ENCODE data around the gene ALDH3B1. TPM values are rescaled to one million over a fixed set of nuclear protein-coding genes. Genes with fewer than 3 reads are reported as not detected.

Gene ALDH3B1
- total RNA-seq, 4 donors from 2014 or later, result 3.0 to 6.6 (median 3.5) TPM

- H3K36me3 ChIP-seq, result no peaks in the 10 kb centered on the region
- H3K9me3 ChIP-seq, result no peaks in the 10 kb centered on the region
- TF ChIP-seq POLR2A (IDR thresholded peaks at IDR 0.05), result no peak
- TF ChIP-seq, protein P1, sequence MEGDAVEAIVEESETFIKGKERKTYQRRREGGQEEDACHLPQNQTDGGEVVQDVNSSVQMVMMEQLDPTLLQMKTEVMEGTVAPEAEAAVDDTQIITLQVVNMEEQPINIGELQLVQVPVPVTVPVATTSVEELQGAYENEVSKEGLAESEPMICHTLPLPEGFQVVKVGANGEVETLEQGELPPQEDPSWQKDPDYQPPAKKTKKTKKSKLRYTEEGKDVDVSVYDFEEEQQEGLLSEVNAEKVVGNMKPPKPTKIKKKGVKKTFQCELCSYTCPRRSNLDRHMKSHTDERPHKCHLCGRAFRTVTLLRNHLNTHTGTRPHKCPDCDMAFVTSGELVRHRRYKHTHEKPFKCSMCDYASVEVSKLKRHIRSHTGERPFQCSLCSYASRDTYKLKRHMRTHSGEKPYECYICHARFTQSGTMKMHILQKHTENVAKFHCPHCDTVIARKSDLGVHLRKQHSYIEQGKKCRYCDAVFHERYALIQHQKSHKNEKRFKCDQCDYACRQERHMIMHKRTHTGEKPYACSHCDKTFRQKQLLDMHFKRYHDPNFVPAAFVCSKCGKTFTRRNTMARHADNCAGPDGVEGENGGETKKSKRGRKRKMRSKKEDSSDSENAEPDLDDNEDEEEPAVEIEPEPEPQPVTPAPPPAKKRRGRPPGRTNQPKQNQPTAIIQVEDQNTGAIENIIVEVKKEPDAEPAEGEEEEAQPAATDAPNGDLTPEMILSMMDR (IDR thresholded peaks at IDR 0.05), result no peak
- H3K27ac ChIP-seq, result no peak overlapping the region
- H3K4me3 ChIP-seq (replicated peaks in 1 of 3), result no peak overlapping the region
- peaks cover 1 to 2% of the 10 kb centered on the region in 2 donors for H3K4me1 ChIP-seq
- no peaks in the 10 kb centered on the region for H3K27me3 ChIP-seq
- intact Hi-C loops (cut with DNase I), result no loop called here
- DNase-seq, result no peak
- 94 to 97% methylated on average over 11 to 12 of the region's 13 CpGs for WGBS, 2 donors
Measured at GRCh38 chr11:67999201-67999629, 10.9 kb upstream of the ALDH3B1 start.

DNA sequence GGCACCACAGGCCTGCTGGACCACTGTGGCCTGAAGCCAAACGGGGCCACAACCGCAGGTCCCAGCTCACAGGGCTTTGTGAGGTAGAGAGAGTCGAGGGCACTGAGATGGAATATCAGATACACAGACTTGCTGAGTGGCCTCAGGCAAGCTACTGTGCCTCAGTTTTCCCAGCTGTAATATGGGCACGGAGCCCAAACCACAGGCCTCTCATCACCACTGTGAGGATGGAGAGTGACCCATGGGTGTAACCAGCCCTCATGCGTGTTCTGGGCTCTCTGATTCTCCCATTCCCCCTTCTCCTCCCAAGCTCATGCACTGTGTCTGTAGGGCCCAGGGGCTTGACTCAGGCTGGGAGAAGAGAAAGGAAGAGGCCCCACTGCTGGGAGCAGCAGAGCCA lies 10.4 kb upstream of the ALDH3B1 start:
- no peaks in the 10 kb centered on the region for H3K9me3 ChIP-seq
- no peak overlapping the region for H3K4me3 ChIP-seq (replicated peaks in 1 of 3)
- H3K27ac ChIP-seq, result no peak overlapping the region
- DNase-seq, result no peak
- WGBS, 2 donors, result 97 to 98% methylated on average over 5 of the region's 5 CpGs
- intact Hi-C loops (cut with DNase I), result loop anchor here (10.0 kb wide), 1 partner anchor 215 kb away; the partner anchor contains the start of gene KMT5B
- no peaks in the 10 kb centered on the region for H3K27me3 ChIP-seq
- TF ChIP-seq, protein P1 (IDR thresholded peaks at IDR 0.05), result no peak
- no peak for TF ChIP-seq POLR2A (IDR thresholded peaks at IDR 0.05)
- peaks cover 4 to 5% of the 10 kb centered on the region in 2 donors for H3K4me1 ChIP-seq
- H3K36me3 ChIP-seq, result no peaks in the 10 kb centered on the region

GRCh38 chr11:68002575-68002937 lies 7.6 kb upstream of the ALDH3B1 start:
- no peaks in the 10 kb centered on the region for H3K9me3 ChIP-seq
- peaks cover 4 to 5% of the 10 kb centered on the region in 2 donors for H3K4me1 ChIP-seq
- no peaks in the 10 kb centered on the region for H3K27me3 ChIP-seq
- no peak for TF ChIP-seq POLR2A (IDR thresholded peaks at IDR 0.05)
- TF ChIP-seq, protein P1 (IDR thresholded peaks at IDR 0.05), result no peak
- no peaks in the 10 kb centered on the region for H3K36me3 ChIP-seq
- H3K4me3 ChIP-seq (replicated peaks in 1 of 3), result no peak overlapping the region
- no peak for DNase-seq
- intact Hi-C loops (cut with DNase I), result loop anchor here (10.0 kb wide), 1 partner anchor 212 kb away; the partner anchor contains the start of gene KMT5B
- H3K27ac ChIP-seq, result no peak overlapping the region
- 74 to 82% methylated on average over 9 of the region's 9 CpGs for WGBS, 2 donors

DNA sequence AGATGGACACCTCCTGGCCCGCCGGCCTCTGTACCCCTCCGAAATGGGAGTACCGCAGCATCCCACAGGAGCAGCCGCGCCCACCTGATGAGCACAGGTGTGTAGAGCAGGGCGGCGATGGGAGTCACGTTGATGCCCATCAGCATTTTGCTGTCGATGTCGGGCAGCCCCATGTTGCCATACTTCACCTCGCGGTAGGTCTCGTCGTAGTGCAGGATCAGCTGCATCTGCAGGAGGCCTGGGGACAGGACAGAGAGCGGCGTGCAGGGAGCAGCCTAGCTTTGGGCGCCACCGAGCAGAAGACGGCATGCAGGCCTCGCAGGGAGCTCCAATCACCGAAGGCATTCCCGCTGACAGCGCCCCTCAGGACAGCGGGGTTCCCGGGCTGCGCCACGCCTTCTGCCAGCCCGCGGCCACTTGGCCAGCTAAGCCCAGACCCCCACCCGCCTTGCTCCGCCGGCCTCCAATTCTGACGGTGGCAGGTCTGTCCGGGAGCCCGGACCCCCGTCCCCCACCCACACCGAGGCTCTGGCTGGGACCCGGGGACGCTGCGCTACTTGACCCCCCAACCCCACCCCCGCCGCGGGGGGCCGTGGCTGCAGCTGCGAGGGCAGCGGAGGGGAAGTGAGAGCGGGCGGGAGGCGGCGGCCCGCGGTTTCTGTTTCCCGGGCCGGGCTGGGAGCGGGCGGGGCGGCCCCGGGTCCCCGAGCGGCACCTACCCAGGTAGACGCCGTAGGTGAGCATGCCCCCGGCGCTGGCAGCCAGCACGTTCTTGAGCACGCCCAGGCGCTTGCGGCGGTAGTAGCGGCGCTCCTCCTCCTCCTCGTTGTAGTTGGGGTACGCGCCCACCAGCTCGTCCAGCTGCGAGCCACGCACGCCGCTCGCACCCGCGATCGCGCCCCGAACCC lies 6.9 kb upstream of the ALDH3B1 start:
- WGBS, 2 donors, result 37 to 62% methylated on average over 15 to 29 of the region's 86 CpGs
- H3K36me3 ChIP-seq, result no peaks in the 10 kb centered on the region
- peak; percentile 67 for DNase-seq
- TF ChIP-seq POLR2A (IDR thresholded peaks at IDR 0.05), result no peak
- TF ChIP-seq, protein P1 (IDR thresholded peaks at IDR 0.05), result no peak
- H3K27ac ChIP-seq, result peak overlapping the region in 1 of 3 donors; percentile 37
- H3K9me3 ChIP-seq, result no peaks in the 10 kb centered on the region
- H3K27me3 ChIP-seq, result no peaks in the 10 kb centered on the region
- H3K4me3 ChIP-seq (replicated peaks in 1 of 3), result peak overlapping the region in 2 of 3 donors; percentile 66 to 69
- H3K4me1 ChIP-seq, result peaks cover 4 to 5% of the 10 kb centered on the region in 2 donors
- intact Hi-C loops (cut with DNase I), result loop anchor here (10.0 kb wide), 1 partner anchor 212 kb away; the partner anchor contains the start of gene KMT5B
